K562 (cell line): ENCODE data around the gene IGF2BP3. TPM values are rescaled to one million over a fixed set of nuclear protein-coding genes. Genes with fewer than 3 reads are reported as not detected.

Experiments used
- ATAC-seq: fragments of 200-7000 bp; cut with Tn5 transposase; 3 replicates; pipeline ENCODE4 v1.9.1; 2020; ENCODE audit warnings: moderate library complexity
- BruUV-seq: library from RNA; stranded (reverse); fragments of 400-500 nt; replicated peaks from 2 replicates; lab custom pipeline; 2021; lab: Mats Ljungman, UMichigan
- CTCF ChIA-PET: fragments of 300-600 bp; formaldehyde crosslinking; extraction: SDS; loops from one replicate; lab custom pipeline; 2021; ENCODE audit warnings: low intra/inter-chr PET ratio; lab: Yijun Ruan, JAX
- POLR2A ChIA-PET: fragments of 300-600, 350-650 bp; sonication (Branson Sonifier 250); formaldehyde crosslinking; extraction: SDS; loops from one replicate; lab custom pipeline; 2021; ENCODE audit warnings: antibody characterized with exemption, inconsistent platforms; lab: Yijun Ruan, JAX
- DNase-seq, 4 experiments: peaks; one replicate each; pipeline versions ENCODE4 v3.0.0 to v3.0.0-alpha.2; 2011 to 2018; ENCODE audit warnings: low spot score in 3 of 4, mixed read lengths in 3 of 4; ENCODE audit errors: extremely low read depth in 1 of 4
- FAIRE-seq: peaks from 2 replicates; lab custom pipeline; 2011; peaks lifted over from hg19 to GRCh38; lab: Jason Lieb, UNC
- H2AFZ ChIP-seq: 2 replicates; pipeline ENCODE4 v1.6.0; 2011; ENCODE audit warnings: low read depth, low read length, control low read depth, inconsistent platforms
- H3K27ac ChIP-seq: fragments of 200-600 bp; 3 replicates; pipeline ENCODE4 v1.8.0; 2011; ENCODE audit warnings: low read depth, mild to moderate bottlenecking, control low read depth, inconsistent platforms, low read length, moderate library complexity, mixed read lengths; ENCODE audit errors: extremely low read depth
- H3K27me3 ChIP-seq, 2 experiments: fragments of 300-600 bp in 1 of 2; 2 replicates in 1 of 2; 3 replicates in 1 of 2; pipeline versions ENCODE4 v1.6.0 to v1.8.0; 2011; ENCODE audit warnings: inconsistent platforms in 2 of 2, low read length in 2 of 2, mild to moderate bottlenecking in 1 of 2, mixed read lengths in 1 of 2, moderate library complexity in 1 of 2; ENCODE audit not compliant: control insufficient read depth in 2 of 2, insufficient read depth in 2 of 2
- H3K36me3 ChIP-seq: fragments of 300-600 bp; 3 replicates; pipeline ENCODE4 v1.8.0; 2011; ENCODE audit warnings: mild to moderate bottlenecking, low read length, inconsistent platforms; ENCODE audit not compliant: control insufficient read depth, insufficient read depth
- H3K4me1 ChIP-seq, 2 experiments: fragments of 200-600 bp in 1 of 2; replicated peaks in 1 of 2; 2 replicates in 1 of 2; 3 replicates in 1 of 2; pipeline versions ENCODE4 v1.5.1 to v1.8.0; 2011; ENCODE audit warnings: inconsistent platforms in 2 of 2, low read length in 2 of 2, mild to moderate bottlenecking in 1 of 2, mixed read lengths in 1 of 2, moderate library complexity in 1 of 2; ENCODE audit not compliant: control insufficient read depth in 2 of 2, insufficient read depth in 2 of 2
- H3K4me2 ChIP-seq: 2 replicates; pipeline ENCODE4 v1.6.1; 2011; ENCODE audit warnings: low read length, control low read depth, inconsistent platforms, mixed read lengths; ENCODE audit not compliant: insufficient read depth
- H3K4me3 ChIP-seq: fragments of 200-600 bp; sonication (generic), shearing (Covaris generic); 2 replicates; pipeline ENCODE4 v1.5.1; 2016; ENCODE audit warnings: control low read depth, inconsistent platforms
- H3K79me2 ChIP-seq: fragments of 200-600 bp; 3 replicates; pipeline ENCODE4 v1.8.0; 2011; ENCODE audit warnings: low read length, inconsistent platforms; ENCODE audit not compliant: control insufficient read depth, insufficient read depth
- H3K9ac ChIP-seq, 2 experiments: 2 replicates each; pipeline versions ENCODE4 v1.6.0 to v1.6.1; 2011; ENCODE audit warnings: low read depth in 2 of 2, low read length in 2 of 2, control low read depth in 1 of 2, inconsistent platforms in 1 of 2, mild to moderate bottlenecking in 1 of 2, mixed read lengths in 1 of 2; ENCODE audit not compliant: insufficient read depth in 1 of 2
- H3K9me1 ChIP-seq: one replicate; pipeline ENCODE4 v1.6.0; 2011; ENCODE audit warnings: inconsistent platforms, mild to moderate bottlenecking, low read length, moderate library complexity; ENCODE audit not compliant: control insufficient read depth, insufficient read depth
- H3K9me3 ChIP-seq: replicated peaks from 2 replicates; pipeline ENCODE4 v1.5.1; 2011; ENCODE audit warnings: low read depth, low read length, inconsistent platforms; ENCODE audit not compliant: control insufficient read depth, insufficient read depth
- H4K20me1 ChIP-seq: replicated peaks from 2 replicates; pipeline ENCODE4 v1.6.1; 2011; ENCODE audit warnings: low read length, inconsistent platforms, mixed read lengths; ENCODE audit not compliant: control insufficient read depth, insufficient read depth
- ASH1L ChIP-seq: fragments of 450-650 bp; IDR thresholded peaks from 2 replicates; pipeline ENCODE4 v1.6.1; 2018; ENCODE audit warnings: borderline replicate concordance, mild to moderate bottlenecking, low read depth; ENCODE audit not compliant: partially characterized antibody
- CGGBP1 ChIP-seq: fragments of 250-450 bp; sonication (Bioruptor Pico); IDR thresholded peaks from 2 replicates; pipeline ENCODE4 v1.9.0; 2021; ENCODE audit warnings: mild to moderate bottlenecking
- HMBOX1 ChIP-seq: sonication (generic); IDR thresholded peaks from 2 replicates; pipeline ENCODE4 v1.6.1; 2016
- WGBS: fragments of 100-300 bp; shearing (Covaris generic); methylation state at CpG from one replicate; pipeline ENCODE4 v1.1.6; 2016; ENCODE audit warnings: low coverage, mixed read lengths; ENCODE audit not compliant: insufficient coverage; ENCODE audit errors: missing lambda C conversion rate; 5-methylcytosine and 5-hydroxymethylcytosine counted together
- in situ Hi-C: fragments of 300-500 bp; cut with MboI; formaldehyde crosslinking; loops from 4 replicates; pipeline ENCODE4 v1.15.0; 2018; ENCODE audit warnings: inconsistent platforms, mixed read lengths
- intact Hi-C: fragments of 100-400 bp; cut with micrococcal nuclease; formaldehyde crosslinking; loops from 2 replicates; pipeline ENCODE4 v1.14.2; 2022
- polyA plus RNA-seq, 8 experiments: library from polyadenylated mRNA; depleted of rRNA in 4 of 8; stranded (reverse) in 5 of 8; unstranded in 3 of 8; fragments of >200 nt; fragmentation: Nextera tagmentation in 2 of 8; fragmentation: Illumina TruSeq in 1 of 8; extraction: Ambion mirVana in 2 of 8; extraction: Trizol in 1 of 8; gene quantifications; 2 replicates each; pipeline versions ENCODE4 v1.2.1 to v1.2.3, GENCODE V29; 2011 to 2014; ENCODE audit warnings: inconsistent platforms in 1 of 8, missing spikeins in 1 of 8
- total RNA-seq, 7 experiments: library from RNA; depleted of rRNA in 6 of 7; stranded (reverse); fragments of >200 nt in 6 of 7; fragmentation: Illumina TruSeq in 2 of 7; extraction: Trizol in 2 of 7; gene quantifications; 2 replicates each; pipeline versions ENCODE4 v1.2.1 to v1.2.3, GENCODE V29; 2011 to 2021; ENCODE audit warnings: low replicate concordance in 1 of 7

The IGF2BP3 gene
- total and polyA plus RNA-seq, 9 of the 15 experiments (the other 6 are each of a cell fraction or from before 2014, with no cell fraction given), result 8.4 to 88.1 (median 61.2) TPM

- intact Hi-C loops (no loop called here), in situ Hi-C loops (no loop called here)
- POLR2A ChIA-PET, result interaction anchor here (1.8 kb wide), 1 partner anchor 10 kb away, joined by 6 read pairs; no protein-coding TSS in a partner anchor
- Histone ChIP-seq H3K4me2 (no peak overlapping the region), H3K9me3 (no peaks in the 10 kb centered on the region), H3K27ac (no peak overlapping the region), H2AFZ (no peak overlapping the region), H3K36me3 (peaks cover 39% of the 10 kb centered on the region), H3K27me3 (no peaks in the 10 kb centered on the region), H3K4me3 (no peak overlapping the region), H4K20me1 (no peaks in the 10 kb centered on the region), H3K79me2 (peaks cover 89% of the 10 kb centered on the region), H3K9me1 (no peaks in the 10 kb centered on the region), H3K4me1 (no peaks in the 10 kb centered on the region; a peak in 1 of 5 replicates), H3K9ac (no peak overlapping the region)
- no peak for DNase-seq
- CTCF ChIA-PET, result no interaction called here
- WGBS, result 86% methylated on average over 5 of the region's 5 CpGs
- FAIRE-seq, result no peak
- ATAC-seq, result 0 out of 3 replicates have a peak, but pooled peaks have one; percentile 13
- peak; percentile 29; the same call in 1 of the 2 replicates for TF ChIP-seq HMBOX1
- no peak for TF ChIP-seq CGGBP1 (CRISPR knock-in tag)
- BruUV-seq, result no TSS peak
These were observed 25.0 kb downstream of the IGF2BP3 start for GRCh38 chr7:23445326-23445725.

GRCh38 chr7:23443974-23444373, 26.3 kb downstream of the IGF2BP3 start:
- BruUV-seq, result no TSS peak
- Histone ChIP-seq H3K9me3 (no peaks in the 10 kb centered on the region), H3K79me2 (peaks cover 87% of the 10 kb centered on the region), H3K4me1 (no peaks in the 10 kb centered on the region; a peak in 1 of 5 replicates), H3K4me2 (no peak overlapping the region), H2AFZ (no peak overlapping the region), H4K20me1 (no peaks in the 10 kb centered on the region), H3K9ac (no peak overlapping the region), H3K27me3 (no peaks in the 10 kb centered on the region), H3K9me1 (no peaks in the 10 kb centered on the region), H3K36me3 (peaks cover 36% of the 10 kb centered on the region), H3K4me3 (no peak overlapping the region), H3K27ac (no peak overlapping the region)
- no peak for DNase-seq
- ChIA-PET POLR2A (interaction anchor here (1.8 kb wide), 1 partner anchor 11 kb away, joined by 6 read pairs; no protein-coding TSS in a partner anchor), CTCF (interaction anchor here (0.6 kb wide), 2 partner anchors 28 to 85 kb away, joined by 3 to 4 read pairs; no protein-coding TSS in a partner anchor)
- 75% methylated on average over 1 of the region's 1 CpG for whole genome bisulfite sequencing
- in situ Hi-C loops (no loop called here), intact Hi-C loops (no loop called here)
- FAIRE-seq, result no peak
- no peak for ATAC-seq
- no peak for TF ChIP-seq ASH1L
